HCT116 (cell line): ENCODE results near the gene UBE2F. TPM values are rescaled to one million over a fixed set of nuclear protein-coding genes. Genes with fewer than 3 reads are reported as not detected.

ENCODE experiments used
- ATAC-seq: fragments of 200-7000 bp; cut with Tn5 transposase; 2 replicates; pipeline ENCODE4 v1.9.1; 2020; ENCODE audit warnings: mild to moderate bottlenecking, moderate library complexity
- BruUV-seq: library from RNA; stranded (reverse); fragments of 400-500 nt; replicated peaks from 2 replicates; lab custom pipeline; 2021; lab: Mats Ljungman, UMichigan
- CTCF ChIA-PET: fragments of 300-600 bp; sonication (Branson Sonifier 250); formaldehyde crosslinking; loops from one replicate; lab custom pipeline; 2021; ENCODE audit warnings: antibody characterized with exemption; lab: Charles Lee
- POLR2A ChIA-PET: fragments of 300-600, 350-600 bp; sonication (Branson Sonifier 250); formaldehyde crosslinking; loops from one replicate; lab custom pipeline; 2021; ENCODE audit warnings: antibody characterized with exemption; lab: Charles Lee
- RAD21 ChIA-PET, 2 experiments: fragments of 300-600 bp; sonication (Branson Sonifier 250); formaldehyde crosslinking; loops; one replicate each; lab custom pipeline; 2023; ENCODE audit warnings: low total read pairs in 2 of 2; ENCODE audit not compliant: uncharacterized antibody in 2 of 2, unreplicated experiment in 2 of 2, low non-redundant PET in 1 of 2; lab: Charles Lee
- DNase-seq: peaks from one replicate; pipeline ENCODE4 v3.0.0-alpha.2; 2010; ENCODE audit warnings: low read depth, low spot score
- H2AFZ ChIP-seq: fragments of 200-600 bp; shearing (Covaris generic), sonication (generic); 2 replicates; pipeline ENCODE4 v1.6.1; 2017; ENCODE audit warnings: low read depth, mixed run types, mixed read lengths, antibody characterized with exemption, low read length; ENCODE audit not compliant: poor library complexity, severe bottlenecking
- H3K27ac ChIP-seq: 2 replicates; pipeline ENCODE4 v1.5.1; 2012; ENCODE audit warnings: low read depth, low read length
- H3K27me3 ChIP-seq: fragments of 200-600 bp; sonication (generic); 2 replicates; pipeline ENCODE4 v1.6.1; 2016; ENCODE audit warnings: mixed run types, low read length, mixed read lengths; ENCODE audit not compliant: insufficient read depth
- H3K36me3 ChIP-seq, 2 experiments: fragments of 200-500 bp in 1 of 2; fragments of 200-600 bp in 1 of 2; sonication (Bioruptor generic) in 1 of 2; sonication (generic) in 1 of 2; 2 replicates each; pipeline versions ENCODE4 v1.5.1 to v1.6.1; 2014 to 2016; ENCODE audit warnings: low read length in 2 of 2, inconsistent platforms in 1 of 2, mixed read lengths in 1 of 2, mixed run types in 1 of 2; ENCODE audit not compliant: insufficient read depth in 2 of 2, control insufficient read depth in 1 of 2
- H3K4me1 ChIP-seq, 2 experiments: fragments of 200-600 bp in 1 of 2; sonication (generic) in 1 of 2; 2 replicates each; pipeline versions ENCODE4 v1.5.1 to v1.6.1; 2012 to 2017; ENCODE audit warnings: low read length in 2 of 2, inconsistent platforms in 1 of 2, mild to moderate bottlenecking in 1 of 2, mixed read lengths in 1 of 2, mixed run types in 1 of 2, moderate library complexity in 1 of 2; ENCODE audit not compliant: insufficient read depth in 2 of 2, control insufficient read depth in 1 of 2
- H3K4me2 ChIP-seq: fragments of 200-600 bp; sonication (generic); 2 replicates; pipeline ENCODE4 v1.6.1; 2017; ENCODE audit warnings: mixed run types, low read length, mixed read lengths
- H3K4me3 ChIP-seq, 2 experiments: fragments of 200-600 bp in 1 of 2; sonication (generic) in 1 of 2; replicated peaks in 1 of 2; 2 replicates each; pipeline ENCODE4 v1.5.1; 2011 to 2016; ENCODE audit warnings: low read length in 2 of 2, control low read depth in 1 of 2, low read depth in 1 of 2, mild to moderate bottlenecking in 1 of 2, mixed read lengths in 1 of 2, mixed run types in 1 of 2
- H3K79me2 ChIP-seq: fragments of 200-600 bp; sonication (generic); 2 replicates; pipeline ENCODE4 v1.6.1; 2017; ENCODE audit warnings: mild to moderate bottlenecking, mixed run types, low read length, moderate library complexity, mixed read lengths; ENCODE audit not compliant: insufficient read depth
- H3K9ac ChIP-seq: fragments of 200-600 bp; sonication (generic); 2 replicates; pipeline ENCODE4 v1.6.1; 2016; ENCODE audit warnings: low read length, mixed read lengths
- H3K9me2 ChIP-seq: fragments of 200-600 bp; sonication (generic), shearing (Covaris generic); 2 replicates; pipeline ENCODE4 v1.6.1; 2017; ENCODE audit warnings: mixed run types, mild to moderate bottlenecking, moderate library complexity; ENCODE audit not compliant: insufficient read depth
- H3K9me3 ChIP-seq, 2 experiments: fragments of 200-500 bp in 1 of 2; fragments of 200-600 bp in 1 of 2; sonication (Bioruptor generic) in 1 of 2; sonication (generic) in 1 of 2; 2 replicates each; pipeline ENCODE4 v1.6.1; 2014 to 2017; ENCODE audit warnings: low read length in 2 of 2, mixed read lengths in 2 of 2, inconsistent platforms in 1 of 2, low read depth in 1 of 2, mild to moderate bottlenecking in 1 of 2, mixed run types in 1 of 2, moderate library complexity in 1 of 2; ENCODE audit not compliant: control insufficient read depth in 1 of 2, insufficient read depth in 1 of 2
- H4K20me1 ChIP-seq: fragments of 200-600 bp; sonication (generic), shearing (Covaris generic); 2 replicates; pipeline ENCODE4 v1.6.1; 2017; ENCODE audit warnings: mixed run types, mild to moderate bottlenecking, moderate library complexity; ENCODE audit not compliant: insufficient read depth
- CBX3 ChIP-seq: IDR thresholded peaks from 2 replicates; pipeline ENCODE4 v1.6.1; 2012; ENCODE audit warnings: low read depth
- CEBPB ChIP-seq: IDR thresholded peaks from 2 replicates; pipeline ENCODE4 v1.6.1; 2012; ENCODE audit warnings: low read depth
- EGR1 ChIP-seq: IDR thresholded peaks from 2 replicates; pipeline ENCODE4 v1.6.1; 2012; ENCODE audit warnings: low read depth
- ELF1 ChIP-seq: IDR thresholded peaks from 2 replicates; pipeline ENCODE4 v1.6.1; 2012; ENCODE audit warnings: low read depth, borderline replicate concordance
- EZH2 ChIP-seq: fragments of 200-600 bp; sonication (generic); IDR thresholded peaks from 2 replicates; pipeline ENCODE4 v1.6.1; 2017; ENCODE audit warnings: antibody characterized with exemption, mixed run types
- JUND ChIP-seq: IDR thresholded peaks from 2 replicates; pipeline ENCODE4 v1.6.1; 2012
- POLR2A ChIP-seq: IDR thresholded peaks from 2 replicates; pipeline ENCODE4 v1.7.0; 2011; ENCODE audit warnings: borderline replicate concordance; ENCODE audit not compliant: insufficient read depth, insufficient read length; ENCODE audit errors: extremely low read depth
- POLR2AphosphoS5 ChIP-seq: IDR thresholded peaks from 2 replicates; pipeline ENCODE4 v1.6.1; 2011; ENCODE audit warnings: mild to moderate bottlenecking, low read depth, low read length, moderate library complexity
- RAD21 ChIP-seq: IDR thresholded peaks from 2 replicates; pipeline ENCODE4 v1.6.1; 2012; ENCODE audit warnings: low read depth, mild to moderate bottlenecking
- REST ChIP-seq: IDR thresholded peaks from 2 replicates; pipeline ENCODE4 v1.6.1; 2012; ENCODE audit warnings: low read depth
- SIN3A ChIP-seq: IDR thresholded peaks from 2 replicates; pipeline ENCODE4 v1.6.1; 2012; ENCODE audit warnings: low read depth
- SP1 ChIP-seq: IDR thresholded peaks from 2 replicates; pipeline ENCODE4 v1.6.1; 2012; ENCODE audit warnings: low read depth
- SRF ChIP-seq: IDR thresholded peaks from 2 replicates; pipeline ENCODE4 v1.6.1; 2012; ENCODE audit warnings: low read depth
- YY1 ChIP-seq: IDR thresholded peaks from 2 replicates; pipeline ENCODE4 v1.6.1; 2011; ENCODE audit warnings: low read length, low read depth, moderate library complexity, mild to moderate bottlenecking; ENCODE audit not compliant: insufficient replicate concordance; ENCODE audit errors: extremely low read depth
- ZBTB33 ChIP-seq: IDR thresholded peaks from 2 replicates; pipeline ENCODE4 v1.6.1; 2011; ENCODE audit warnings: mild to moderate bottlenecking, low read length, moderate library complexity; ENCODE audit not compliant: insufficient replicate concordance; ENCODE audit errors: extremely low read depth
- ZFX ChIP-seq: fragments of 450-650 bp; IDR thresholded peaks from 2 replicates; pipeline ENCODE4 v1.6.1; 2017
- ZNF274 ChIP-seq: fragments of 200-500 bp; sonication (Bioruptor generic); IDR thresholded peaks from 2 replicates; pipeline ENCODE4 v1.6.1; 2014; ENCODE audit warnings: mild to moderate bottlenecking, low read depth, low read length, inconsistent platforms
- intact Hi-C: fragments of 100-400 bp; cut with micrococcal nuclease; formaldehyde crosslinking; loops from 2 replicates; pipeline ENCODE4 v1.10.0; 2022
- total RNA-seq: library from RNA; stranded (reverse); gene quantifications from one replicate; pipeline ENCODE4 v1.2.1, GENCODE V29; 2021; ENCODE audit not compliant: unreplicated experiment
- TF ChIP-seq, protein P1 (sequence below): IDR thresholded peaks from 2 replicates; pipeline ENCODE4 v1.6.1; 2012
- TF ChIP-seq, protein P2 (sequence below): IDR thresholded peaks from 2 replicates; pipeline ENCODE4 v1.6.1; 2012

UBE2F gene
- total RNA-seq, 1 experiment from 2014 or later = 32.8 TPM

GRCh38 chr2:238079874-238080327 is 113.1 kb downstream of the UBE2F start:
- POLR2A ChIA-PET = no interaction called here
- no TSS peak for BruUV-seq
- peaks cover 27% of the 10 kb centered on the region for H3K79me2 ChIP-seq

More at GRCh38 chr2:238079874-238080327, 113.1 kb downstream of the UBE2F start:
- Histone ChIP-seq H3K36me3 (peaks cover 15 to 30% of the 10 kb centered on the region in 2 experiments; a peak in 3 of 4 replicates), H3K27me3 (no peaks in the 10 kb centered on the region), H3K9ac (no peak overlapping the region), H3K4me3 (no peak overlapping the region), H3K9me2 (no peaks in the 10 kb centered on the region), H3K9me3 (no peaks in the 10 kb centered on the region), H3K4me1 (no peaks in the 10 kb centered on the region), H3K27ac (no peak overlapping the region), H2AFZ (no peak overlapping the region), H3K4me2 (no peak overlapping the region), H4K20me1 (no peaks in the 10 kb centered on the region)
- no peak for DNase-seq
- ChIA-PET CTCF (no interaction called here), RAD21 (no interaction called here)
- ATAC-seq = no peak
- TF ChIP-seq EZH2 (no peak), ZNF274 (no peak), RAD21 (no peak), JUND (no peak), YY1 (no peak), CBX3 (no peak), REST (no peak), ZFX (no peak), ZBTB33 (no peak), SP1 (no peak), SIN3A (no peak), SRF (no peak), ELF1 (no peak), CEBPB (no peak), POLR2AphosphoS5 (no peak), EGR1 (no peak), POLR2A (no peak)
- TF ChIP-seq, protein P1, sequence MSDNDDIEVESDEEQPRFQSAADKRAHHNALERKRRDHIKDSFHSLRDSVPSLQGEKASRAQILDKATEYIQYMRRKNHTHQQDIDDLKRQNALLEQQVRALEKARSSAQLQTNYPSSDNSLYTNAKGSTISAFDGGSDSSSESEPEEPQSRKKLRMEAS = no peak
- TF ChIP-seq, protein P2, sequence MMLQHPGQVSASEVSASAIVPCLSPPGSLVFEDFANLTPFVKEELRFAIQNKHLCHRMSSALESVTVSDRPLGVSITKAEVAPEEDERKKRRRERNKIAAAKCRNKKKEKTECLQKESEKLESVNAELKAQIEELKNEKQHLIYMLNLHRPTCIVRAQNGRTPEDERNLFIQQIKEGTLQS = no peak
- intact Hi-C loops = no loop called here
